Measurements from ENCODE around the gene UNC93A.
"Not testable (repeated sequence)": the region's sequence is repeated elsewhere in the genome, so short reads cannot be mapped to it uniquely, and the experiment has no call there.

The UNC93A gene

DNA sequence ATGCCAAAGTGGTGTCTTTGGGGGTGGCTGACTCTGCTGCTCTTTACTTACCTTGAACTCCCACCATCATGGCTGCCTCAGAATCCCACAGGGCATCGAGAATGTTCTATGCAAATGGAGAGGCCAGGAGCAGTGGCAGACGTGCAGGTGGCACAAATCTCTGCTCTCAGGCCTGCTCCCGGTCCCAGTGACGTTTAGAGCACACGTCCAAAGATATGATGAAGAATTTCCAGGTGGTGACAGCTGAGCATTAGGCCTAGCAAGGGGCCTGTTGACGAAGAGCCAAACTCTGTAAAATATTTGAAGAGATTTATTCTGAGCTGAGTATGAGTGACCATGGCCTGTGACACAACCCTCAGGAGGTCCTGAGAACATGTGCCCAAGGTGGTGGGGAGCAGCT is 19.0 kb upstream of the UNC93A start:
- DNase-seq: no peak

GRCh38 chr6:167272696-167273379 is 18.3 kb upstream of the UNC93A start:
- DNase-seq: no peak

DNA sequence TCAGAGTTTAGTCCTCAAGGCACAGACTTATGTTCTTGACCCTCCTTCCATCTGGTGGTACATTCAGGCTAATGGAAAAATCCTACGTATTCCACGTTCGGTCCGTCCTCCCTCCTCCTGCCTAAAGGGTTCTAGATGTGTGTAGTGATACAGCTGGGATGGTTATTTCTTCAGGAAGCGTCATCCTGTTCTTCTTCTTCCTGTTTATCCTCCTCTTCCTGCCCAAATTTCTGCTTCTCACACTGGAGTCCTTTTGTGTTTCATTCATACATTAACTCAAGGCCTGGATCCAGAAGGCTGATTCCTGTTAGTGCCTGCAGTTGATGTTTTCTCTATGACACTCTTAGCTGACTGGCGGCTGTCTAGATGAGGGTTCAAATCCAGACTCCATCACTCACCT is 16.8 kb upstream of the UNC93A start:
- DNase-seq: no peak

DNA sequence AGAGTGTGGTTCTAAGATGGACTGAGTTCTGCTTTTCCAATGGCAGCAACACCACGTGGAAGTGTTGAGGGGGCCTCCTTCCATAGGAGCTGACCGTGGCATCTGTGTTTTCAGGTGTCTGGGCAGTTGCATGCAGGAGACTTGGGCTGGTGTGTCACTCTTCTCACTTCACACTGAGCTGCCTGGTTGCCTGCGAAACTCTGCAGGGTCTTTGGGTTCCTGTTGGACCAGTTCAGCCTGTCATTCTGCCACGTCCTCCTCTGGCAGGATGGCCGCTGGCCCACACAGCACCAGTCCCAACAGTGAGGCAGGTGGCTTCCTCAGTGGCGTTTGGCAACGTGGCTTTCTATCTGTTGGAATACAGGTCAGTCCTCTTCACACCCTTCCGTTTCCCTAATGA is 16.1 kb upstream of the UNC93A start:
- no peak for DNase-seq

- no peak for DNase-seq
Measured at GRCh38 chr6:167275436-167275835, 15.7 kb upstream of the UNC93A start.

DNA sequence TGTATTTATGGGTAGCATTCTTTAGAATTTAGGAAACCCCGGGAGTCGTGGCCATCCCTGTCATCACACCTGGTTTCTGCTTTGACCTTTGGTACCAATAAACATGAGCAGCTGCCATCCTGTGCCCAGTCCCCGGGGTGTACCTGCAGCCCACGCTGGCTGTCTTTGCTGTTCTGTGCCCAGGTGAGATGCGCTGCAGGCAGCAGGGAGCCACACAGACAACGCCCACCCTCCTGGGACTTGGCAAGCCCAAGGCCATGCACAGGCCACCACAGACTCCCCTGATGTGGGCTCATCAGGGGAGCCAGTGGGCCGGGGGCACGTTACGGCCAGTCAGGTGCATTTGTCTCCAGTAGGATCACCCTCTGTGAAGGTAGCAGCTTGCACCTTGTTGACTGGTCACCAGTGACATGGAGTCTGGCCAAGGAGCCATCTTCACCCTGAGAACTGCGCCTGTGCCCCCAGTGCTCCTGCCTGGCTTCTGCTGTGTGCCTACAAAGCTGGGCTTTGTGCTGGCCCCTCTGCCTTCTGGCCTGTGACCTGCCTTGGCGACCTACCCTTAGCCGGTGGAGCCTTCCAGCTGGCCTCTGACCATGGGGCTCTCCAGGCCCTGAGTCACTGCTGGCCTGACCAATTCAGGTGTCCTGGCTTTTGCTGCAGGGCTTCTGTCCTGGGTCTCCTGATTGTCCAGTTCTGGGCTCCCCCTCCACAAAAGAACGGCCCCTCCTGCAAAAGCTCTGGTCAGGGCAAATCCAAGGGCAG is 14.2 kb upstream of the UNC93A start:
- no peak for DNase-seq

DNA sequence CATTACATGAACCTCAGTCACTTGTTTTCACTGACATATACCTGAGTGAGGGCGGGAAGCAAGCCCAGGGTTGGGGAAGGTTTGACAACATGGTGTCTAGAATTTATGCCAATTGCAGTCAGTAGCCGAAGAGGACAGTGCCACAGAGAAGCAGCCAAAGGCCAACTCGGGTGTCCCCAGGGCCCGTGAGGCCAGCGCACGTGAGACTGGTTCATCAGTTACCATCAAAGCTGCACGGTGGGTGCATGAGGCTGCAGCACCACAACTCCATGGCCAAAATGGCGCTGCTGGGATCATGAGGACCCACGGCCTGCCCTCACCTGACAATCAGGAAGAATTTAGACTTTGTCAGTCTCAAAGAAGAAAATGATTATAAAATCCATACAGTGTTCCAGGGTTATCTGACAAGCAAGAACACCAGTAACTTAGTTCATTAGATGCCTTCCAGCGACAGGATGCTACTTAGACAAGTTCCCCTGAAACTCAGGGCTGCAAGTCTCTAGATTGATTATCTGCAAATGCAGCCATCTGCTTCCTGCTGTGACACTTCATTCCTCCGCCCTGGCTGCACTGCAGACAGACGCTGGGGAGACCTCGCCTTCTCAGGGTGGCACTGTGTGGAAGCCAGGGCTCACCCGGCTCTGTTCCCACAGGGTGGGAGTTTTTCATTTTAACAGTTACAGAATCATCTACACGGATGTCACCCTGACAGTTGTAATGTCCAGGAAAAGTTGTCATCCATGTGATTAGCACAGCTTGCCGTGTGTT is 12.8 kb upstream of the UNC93A start:
- not testable (repeated sequence) for DNase-seq

- DNase-seq: no peak
Measured at GRCh38 chr6:167279766-167280446, 11.2 kb upstream of the UNC93A start.

DNA sequence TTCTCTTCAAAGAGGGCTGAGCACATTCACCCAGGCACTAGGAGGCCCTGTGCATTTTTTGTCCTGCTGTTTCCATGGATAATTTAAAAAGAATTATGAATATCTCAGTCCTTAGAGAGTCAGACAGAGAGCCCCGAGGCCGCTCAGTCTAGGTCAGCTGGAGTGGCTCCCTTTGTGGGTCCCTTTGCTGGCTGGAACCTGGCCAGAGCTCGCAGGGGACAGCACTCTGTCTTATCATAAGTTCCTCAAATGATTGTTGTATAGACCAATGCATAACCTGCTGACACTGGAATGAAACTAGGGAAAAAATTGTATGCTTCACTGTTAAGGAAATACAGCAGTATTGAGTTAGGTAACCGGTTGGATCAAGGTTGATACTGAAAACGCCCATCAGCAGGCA is 10.6 kb upstream of the UNC93A start:
- not testable (repeated sequence) for DNase-seq

GRCh38 chr6:167282165-167282564 is 8.9 kb upstream of the UNC93A start:
- DNase-seq: no peak

- DNase-seq: not testable (repeated sequence)
Measured at GRCh38 chr6:167284565-167284964, 6.5 kb upstream of the UNC93A start.

DNA sequence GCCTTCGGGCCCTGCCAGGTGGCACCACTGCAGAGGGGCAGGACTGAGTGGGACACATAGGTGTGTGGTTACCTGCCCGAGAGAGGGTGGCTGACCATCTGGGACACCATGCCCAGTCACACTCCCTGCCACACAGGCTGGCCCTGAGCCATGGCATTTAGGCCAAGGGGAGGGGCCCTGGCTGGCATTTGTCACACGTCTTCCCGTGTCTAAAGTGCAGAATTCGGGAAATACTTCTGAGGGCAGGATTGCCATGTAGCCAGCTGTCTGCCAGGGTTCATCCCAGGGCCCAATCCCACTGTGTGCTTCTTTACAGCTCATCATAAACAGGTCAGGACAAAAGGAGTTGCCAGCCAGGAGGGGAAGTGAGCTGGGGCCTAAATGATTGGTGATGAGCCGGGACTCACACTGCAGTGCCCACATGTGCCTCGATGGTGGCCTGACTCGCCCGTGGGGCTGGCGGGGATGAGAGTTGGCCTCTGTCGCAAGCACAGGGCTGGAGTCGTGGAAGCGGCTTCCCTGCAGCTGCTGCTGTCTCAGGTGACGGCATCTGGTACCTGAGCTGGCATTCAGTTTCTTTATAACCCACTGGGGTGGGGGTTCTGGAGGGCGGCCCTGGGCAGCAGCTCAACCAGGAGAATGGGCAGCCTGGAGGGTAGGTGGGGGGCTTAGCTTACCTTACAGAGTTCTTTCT is 5.9 kb upstream of the UNC93A start:
- DNase-seq: no peak

GRCh38 chr6:167287513-167288048 is 3.5 kb upstream of the UNC93A start:
- DNase-seq: no peak

DNA sequence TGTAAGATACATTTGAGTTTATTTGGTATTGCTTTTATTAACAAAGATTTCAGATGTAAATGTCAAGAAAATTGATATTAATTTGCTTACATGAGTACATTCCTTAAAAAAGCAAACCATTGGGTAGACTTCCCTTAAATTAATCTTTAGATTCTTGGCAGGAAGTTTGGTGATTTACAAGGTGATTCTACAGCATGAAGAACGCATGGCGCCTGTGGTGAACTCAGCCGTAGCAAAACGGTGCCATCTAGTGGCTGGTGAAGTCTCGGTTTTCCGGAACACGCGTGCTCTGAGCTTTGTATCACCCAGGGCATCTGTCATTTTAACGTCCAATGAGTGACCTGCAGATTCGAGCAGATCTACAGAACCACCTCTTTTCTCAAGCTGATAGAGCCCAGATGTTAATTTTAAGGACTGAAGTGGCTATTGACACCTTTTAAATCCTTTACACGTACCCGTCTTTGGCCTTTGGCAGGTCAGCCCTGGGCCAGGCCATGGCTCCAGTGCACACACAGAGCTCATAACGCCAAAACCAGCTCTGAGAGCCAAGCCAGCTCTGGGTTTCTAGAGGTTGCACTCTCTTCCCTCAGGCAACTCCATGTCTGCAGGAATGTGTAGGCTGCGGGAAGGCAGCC is 2.4 kb upstream of the UNC93A start:
- DNase-seq: not testable (repeated sequence)

DNA sequence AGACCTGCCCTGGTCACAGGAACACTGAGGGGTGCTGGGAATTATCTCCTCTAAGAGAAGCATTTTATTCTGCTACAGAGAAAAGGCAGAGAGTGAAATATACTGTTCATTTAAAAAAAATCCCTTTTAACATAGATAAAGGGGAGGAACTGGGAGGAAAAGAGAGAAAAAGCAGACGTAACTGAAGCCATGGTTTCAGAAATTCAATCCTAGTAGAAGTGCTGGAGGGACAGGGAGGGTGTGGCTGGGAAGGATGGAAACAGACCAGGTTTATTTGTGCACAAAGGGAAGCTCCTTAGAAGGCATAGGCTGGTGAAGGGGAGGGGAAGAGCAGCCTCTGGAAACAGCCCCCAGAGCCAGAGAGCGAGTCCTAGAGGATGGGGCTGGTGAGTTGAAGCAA is 1.8 kb upstream of the UNC93A start:
- not testable (repeated sequence) for DNase-seq

- DNase-seq: no peak
Measured at GRCh38 chr6:167291623-167292300, 647 bp downstream of the UNC93A start.

DNA sequence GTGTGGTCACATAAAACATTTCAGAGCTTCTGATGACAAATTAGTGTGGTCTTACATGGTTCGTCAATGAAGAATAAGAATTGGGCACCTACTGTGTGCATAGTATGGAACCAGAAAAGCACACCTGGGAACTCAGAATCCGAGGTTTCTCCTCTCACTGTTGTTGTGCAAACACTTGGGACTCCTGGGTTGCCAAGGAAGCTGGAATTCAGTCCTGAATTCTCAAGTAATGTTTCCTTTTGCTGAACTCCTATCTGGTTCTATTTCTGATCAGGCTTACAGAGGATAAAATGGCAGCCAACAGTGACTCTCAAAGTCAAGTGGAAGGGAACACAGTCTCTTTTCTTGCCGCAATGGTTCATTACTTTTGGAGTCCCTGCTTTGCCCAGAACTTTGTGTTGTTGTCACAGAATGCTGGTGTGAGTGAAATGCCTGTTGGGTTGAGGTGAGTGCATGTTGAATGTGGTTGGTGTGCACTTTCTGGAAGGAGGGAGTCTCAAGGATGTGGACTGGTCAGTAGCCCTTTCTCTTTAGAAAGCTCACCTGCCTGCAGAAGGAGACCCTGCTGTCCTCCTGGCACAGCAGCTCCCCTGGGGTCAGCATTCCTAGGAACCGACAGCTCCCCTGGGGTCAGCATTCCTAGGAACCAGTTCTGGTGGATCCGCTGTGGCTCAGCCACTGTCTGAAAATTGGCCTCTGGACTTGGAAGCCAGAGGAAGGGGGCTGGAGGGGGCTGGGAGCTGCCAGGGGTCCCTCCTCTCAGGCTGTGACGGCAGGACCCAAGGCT is 1.4 kb downstream of the UNC93A start:
- DNase-seq: no peak

- DNase-seq: no peak
Measured at GRCh38 chr6:167293088-167293589, 2.0 kb downstream of the UNC93A start.

DNA sequence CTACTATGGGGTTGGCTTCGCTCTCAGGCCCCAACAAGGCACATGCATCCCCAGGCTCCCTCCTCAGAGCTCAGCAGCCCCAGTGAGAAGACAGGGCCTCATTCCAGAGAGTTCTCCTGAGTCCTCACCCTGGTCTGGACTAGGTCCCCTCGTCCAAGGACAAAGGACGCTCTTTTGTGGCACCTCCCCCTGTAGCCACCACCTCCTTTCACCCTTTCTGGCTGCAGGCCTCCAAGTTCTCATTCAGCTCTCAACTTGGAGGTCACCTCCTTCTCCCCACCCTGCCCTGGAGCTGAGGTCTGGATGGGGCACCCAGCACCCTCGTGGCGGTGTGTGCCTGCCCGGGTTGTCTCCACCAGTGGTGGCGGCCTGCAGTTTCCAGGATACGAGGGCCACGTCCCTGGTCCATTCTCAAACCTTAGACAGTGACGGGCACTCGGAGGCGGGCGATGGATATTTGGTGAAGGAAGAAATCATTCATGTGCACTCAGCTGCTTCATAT is 2.5 kb downstream of the UNC93A start:
- DNase-seq: no peak

- no peak for DNase-seq
Measured at GRCh38 chr6:167294241-167294640, 3.1 kb downstream of the UNC93A start.
